ENCODE data around the gene TRIM63. TPM values are rescaled to one million over a fixed set of nuclear protein-coding genes. Genes with fewer than 3 reads are reported as not detected.

TRIM63 gene
- polyA plus RNA-seq, 1 of the 3 experiments (the other 2 are of a cell fraction) = not detected

DNA sequence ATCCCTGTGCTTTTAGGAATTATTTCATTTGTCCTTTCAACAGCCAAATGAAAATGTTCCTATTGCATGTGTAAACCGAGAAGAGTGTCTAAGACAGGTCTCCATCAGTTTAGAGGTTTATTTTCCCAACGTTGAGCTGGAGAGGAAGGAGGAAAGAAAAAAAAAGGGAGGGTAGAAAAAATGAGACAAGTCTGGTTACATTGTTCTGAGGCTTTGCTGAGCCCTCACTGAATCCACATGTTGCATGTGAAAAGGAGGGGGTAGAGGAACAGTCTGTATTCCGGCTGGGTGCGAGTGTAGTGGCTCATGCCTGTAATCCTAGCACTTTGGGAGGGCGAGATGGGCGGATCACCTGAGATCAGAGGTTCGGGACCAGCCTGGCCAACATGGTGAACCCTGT is 25.0 kb upstream of the TRIM63 start (continued):
- no peak for TF ChIP-seq FOXM1 (IDR thresholded peaks at IDR 0.05; ENCODE audit: low read depth)
- no peak for TF ChIP-seq SMC3 (IDR thresholded peaks at IDR 0.05; ENCODE audit: low read depth, low read length)
- TF ChIP-seq FOSL2 (IDR thresholded peaks at IDR 0.05; ENCODE audit: borderline replicate concordance, low read depth) = no peak
- TF ChIP-seq, protein P1, sequence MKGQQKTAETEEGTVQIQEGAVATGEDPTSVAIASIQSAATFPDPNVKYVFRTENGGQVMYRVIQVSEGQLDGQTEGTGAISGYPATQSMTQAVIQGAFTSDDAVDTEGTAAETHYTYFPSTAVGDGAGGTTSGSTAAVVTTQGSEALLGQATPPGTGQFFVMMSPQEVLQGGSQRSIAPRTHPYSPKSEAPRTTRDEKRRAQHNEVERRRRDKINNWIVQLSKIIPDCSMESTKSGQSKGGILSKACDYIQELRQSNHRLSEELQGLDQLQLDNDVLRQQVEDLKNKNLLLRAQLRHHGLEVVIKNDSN (IDR thresholded peaks at IDR 0.05; ENCODE audit: borderline replicate concordance, low read depth) = no peak
- TF ChIP-seq SIN3A (IDR thresholded peaks at IDR 0.05; ENCODE audit: borderline replicate concordance, low read depth, low read length) = no peak
- TF ChIP-seq, protein P2, sequence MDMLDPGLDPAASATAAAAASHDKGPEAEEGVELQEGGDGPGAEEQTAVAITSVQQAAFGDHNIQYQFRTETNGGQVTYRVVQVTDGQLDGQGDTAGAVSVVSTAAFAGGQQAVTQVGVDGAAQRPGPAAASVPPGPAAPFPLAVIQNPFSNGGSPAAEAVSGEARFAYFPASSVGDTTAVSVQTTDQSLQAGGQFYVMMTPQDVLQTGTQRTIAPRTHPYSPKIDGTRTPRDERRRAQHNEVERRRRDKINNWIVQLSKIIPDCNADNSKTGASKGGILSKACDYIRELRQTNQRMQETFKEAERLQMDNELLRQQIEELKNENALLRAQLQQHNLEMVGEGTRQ (IDR thresholded peaks at IDR 0.05; ENCODE audit: borderline replicate concordance, low read depth, low read length) = no peak

DNA sequence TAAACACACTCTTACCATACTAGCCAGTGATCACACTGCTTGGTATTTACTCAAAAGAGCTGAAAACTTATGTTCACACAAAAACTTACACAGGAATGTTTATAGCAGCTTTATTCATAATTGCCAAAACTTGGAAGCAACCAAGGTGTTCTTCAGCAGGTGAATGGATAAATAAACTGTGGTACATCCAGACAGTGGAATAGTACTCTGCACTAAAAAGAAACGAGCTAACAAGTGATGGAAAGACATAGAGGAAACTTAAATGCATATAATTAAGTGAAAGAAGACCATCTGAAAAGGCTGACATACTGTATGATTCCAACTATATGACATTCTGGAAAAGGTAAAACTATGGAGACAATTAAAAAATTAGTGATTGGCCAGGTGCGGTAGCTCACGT is 23.5 kb upstream of the TRIM63 start:
- no peak for DNase-seq
- POLR2A ChIA-PET = no interaction called here
- Histone ChIP-seq H3K9me3 (no peaks in the 10 kb centered on the region), H3K36me3 (replicated peaks in 1 of 2; ENCODE audit: control insufficient read depth in 1 of 2, insufficient read depth in 2 of 2, low read length in 1 of 2) (no peaks in the 10 kb centered on the region), H3K9me2 (no peaks in the 10 kb centered on the region), H3K27me3 (ENCODE audit: insufficient read depth) (no peaks in the 10 kb centered on the region; the same call in 1 of the 2 replicates), H3K4me3 (ENCODE audit: low read depth in 2 of 2, low read length in 1 of 2) (no peak overlapping the region), H2AFZ (ENCODE audit: low read depth) (no peak overlapping the region), H3F3A (replicated peaks; ENCODE audit: insufficient read depth) (no peaks in the 10 kb centered on the region), H3K27ac (ENCODE audit: low read depth in 2 of 2, low read length in 1 of 2) (no peak overlapping the region), H3K4me2 (no peak overlapping the region), H3K9ac (no peak overlapping the region), H3K4me1 (ENCODE audit: control insufficient read depth in 1 of 2, insufficient read depth in 2 of 2, low read depth in 1 of 2, low read length in 1 of 2) (peaks cover 0 to 12% of the 10 kb centered on the region in 2 experiments; a peak in 1 of 4 replicates), H3K79me2 (ENCODE audit: insufficient read depth) (no peaks in the 10 kb centered on the region), H4K20me1 (ENCODE audit: insufficient read depth) (no peaks in the 10 kb centered on the region)
- WGBS (ENCODE audit: low lambda C conversion rate) = 42% methylated on average over 3 of the region's 3 CpGs
- CTCF ChIA-PET = interaction anchor here (0.6 to 2.6 kb wide), 2 partner anchors 14 to 55 kb away, joined by 3 to 10 read pairs; no protein-coding TSS in a partner anchor
- TF ChIP-seq, protein P3, sequence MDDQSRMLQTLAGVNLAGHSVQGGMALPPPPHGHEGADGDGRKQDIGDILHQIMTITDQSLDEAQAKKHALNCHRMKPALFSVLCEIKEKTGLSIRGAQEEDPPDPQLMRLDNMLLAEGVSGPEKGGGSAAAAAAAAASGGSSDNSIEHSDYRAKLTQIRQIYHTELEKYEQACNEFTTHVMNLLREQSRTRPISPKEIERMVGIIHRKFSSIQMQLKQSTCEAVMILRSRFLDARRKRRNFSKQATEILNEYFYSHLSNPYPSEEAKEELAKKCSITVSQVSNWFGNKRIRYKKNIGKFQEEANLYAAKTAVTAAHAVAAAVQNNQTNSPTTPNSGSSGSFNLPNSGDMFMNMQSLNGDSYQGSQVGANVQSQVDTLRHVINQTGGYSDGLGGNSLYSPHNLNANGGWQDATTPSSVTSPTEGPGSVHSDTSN (IDR thresholded peaks at IDR 0.05) = no peak
- TF ChIP-seq MXI1 (IDR thresholded peaks at IDR 0.05; ENCODE audit: low read depth, low read length) (no peak), NFIC (IDR thresholded peaks at IDR 0.05; ENCODE audit: borderline replicate concordance) (no peak), NRF1 (IDR thresholded peaks at IDR 0.05; ENCODE audit: low read depth, low read length) (no peak), ELF1 (IDR thresholded peaks at IDR 0.05) (no peak)
- TF ChIP-seq, protein P1 (IDR thresholded peaks at IDR 0.05; ENCODE audit: borderline replicate concordance, low read depth) = no peak

DNA sequence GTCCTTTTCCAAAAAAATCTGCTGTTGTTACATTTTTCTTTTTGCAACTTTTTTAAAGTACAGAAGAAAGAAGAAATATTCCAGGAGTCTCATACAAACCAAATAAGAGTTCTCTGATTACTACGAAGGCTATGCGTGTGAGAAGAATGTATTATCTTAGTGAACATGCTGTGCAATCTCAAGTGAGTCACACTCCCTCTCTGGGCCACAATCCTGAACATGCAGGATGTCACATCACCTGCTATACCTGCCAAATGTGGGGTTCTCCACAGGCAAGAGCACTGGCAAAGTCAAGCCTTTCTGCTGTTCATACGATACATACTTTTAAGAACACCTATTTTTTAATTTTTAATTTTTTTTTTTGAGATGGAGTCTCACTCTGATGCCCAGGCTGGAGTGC is 21.7 kb upstream of the TRIM63 start:
- Histone ChIP-seq H3K9me2 (no peaks in the 10 kb centered on the region), H3K4me1 (ENCODE audit: control insufficient read depth in 1 of 2, insufficient read depth in 2 of 2, low read depth in 1 of 2, low read length in 1 of 2) (peaks cover 0 to 2% of the 10 kb centered on the region in 2 experiments; a peak in 1 of 4 replicates), H3K4me2 (no peak overlapping the region), H4K20me1 (ENCODE audit: insufficient read depth) (no peaks in the 10 kb centered on the region), H3K9me3 (no peaks in the 10 kb centered on the region), H3K27me3 (ENCODE audit: insufficient read depth) (peaks cover 11% of the 10 kb centered on the region), H3K36me3 (replicated peaks in 1 of 2; ENCODE audit: control insufficient read depth in 1 of 2, insufficient read depth in 2 of 2, low read length in 1 of 2) (no peaks in the 10 kb centered on the region), H3K9ac (no peak overlapping the region), H3K27ac (ENCODE audit: low read depth in 2 of 2, low read length in 1 of 2) (no peak overlapping the region), H2AFZ (ENCODE audit: low read depth) (no peak overlapping the region), H3K79me2 (ENCODE audit: insufficient read depth) (no peaks in the 10 kb centered on the region), H3F3A (replicated peaks; ENCODE audit: insufficient read depth) (no peaks in the 10 kb centered on the region), H3K4me3 (ENCODE audit: low read depth in 2 of 2, low read length in 1 of 2) (no peak overlapping the region)
- ChIA-PET POLR2A (no interaction called here), CTCF (no interaction called here)
- DNase-seq = no peak
- 91% methylated on average over 3 of the region's 3 CpGs for WGBS (ENCODE audit: low lambda C conversion rate)
- TF ChIP-seq ELF1 (IDR thresholded peaks at IDR 0.05) (no peak), CHD2 (IDR thresholded peaks at IDR 0.05; ENCODE audit: low read length, partially characterized antibody) (no peak), GATA2 (CRISPR knock-in tag; IDR thresholded peaks at IDR 0.05) (no peak), RXRA (IDR thresholded peaks at IDR 0.05; ENCODE audit: borderline replicate concordance, low read depth) (no peak), NRF1 (IDR thresholded peaks at IDR 0.05; ENCODE audit: low read depth, low read length) (no peak), RAD21 (IDR thresholded peaks at IDR 0.05; ENCODE audit: low read length) (no peak), MXI1 (IDR thresholded peaks at IDR 0.05; ENCODE audit: low read depth, low read length) (no peak), SIN3A (IDR thresholded peaks at IDR 0.05; ENCODE audit: borderline replicate concordance, low read depth, low read length) (no peak)
- TF ChIP-seq, protein P3 (IDR thresholded peaks at IDR 0.05) = no peak
- TF ChIP-seq, protein P4, sequence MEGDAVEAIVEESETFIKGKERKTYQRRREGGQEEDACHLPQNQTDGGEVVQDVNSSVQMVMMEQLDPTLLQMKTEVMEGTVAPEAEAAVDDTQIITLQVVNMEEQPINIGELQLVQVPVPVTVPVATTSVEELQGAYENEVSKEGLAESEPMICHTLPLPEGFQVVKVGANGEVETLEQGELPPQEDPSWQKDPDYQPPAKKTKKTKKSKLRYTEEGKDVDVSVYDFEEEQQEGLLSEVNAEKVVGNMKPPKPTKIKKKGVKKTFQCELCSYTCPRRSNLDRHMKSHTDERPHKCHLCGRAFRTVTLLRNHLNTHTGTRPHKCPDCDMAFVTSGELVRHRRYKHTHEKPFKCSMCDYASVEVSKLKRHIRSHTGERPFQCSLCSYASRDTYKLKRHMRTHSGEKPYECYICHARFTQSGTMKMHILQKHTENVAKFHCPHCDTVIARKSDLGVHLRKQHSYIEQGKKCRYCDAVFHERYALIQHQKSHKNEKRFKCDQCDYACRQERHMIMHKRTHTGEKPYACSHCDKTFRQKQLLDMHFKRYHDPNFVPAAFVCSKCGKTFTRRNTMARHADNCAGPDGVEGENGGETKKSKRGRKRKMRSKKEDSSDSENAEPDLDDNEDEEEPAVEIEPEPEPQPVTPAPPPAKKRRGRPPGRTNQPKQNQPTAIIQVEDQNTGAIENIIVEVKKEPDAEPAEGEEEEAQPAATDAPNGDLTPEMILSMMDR (IDR thresholded peaks at IDR 0.05) = no peak
- TF ChIP-seq, protein P5, sequence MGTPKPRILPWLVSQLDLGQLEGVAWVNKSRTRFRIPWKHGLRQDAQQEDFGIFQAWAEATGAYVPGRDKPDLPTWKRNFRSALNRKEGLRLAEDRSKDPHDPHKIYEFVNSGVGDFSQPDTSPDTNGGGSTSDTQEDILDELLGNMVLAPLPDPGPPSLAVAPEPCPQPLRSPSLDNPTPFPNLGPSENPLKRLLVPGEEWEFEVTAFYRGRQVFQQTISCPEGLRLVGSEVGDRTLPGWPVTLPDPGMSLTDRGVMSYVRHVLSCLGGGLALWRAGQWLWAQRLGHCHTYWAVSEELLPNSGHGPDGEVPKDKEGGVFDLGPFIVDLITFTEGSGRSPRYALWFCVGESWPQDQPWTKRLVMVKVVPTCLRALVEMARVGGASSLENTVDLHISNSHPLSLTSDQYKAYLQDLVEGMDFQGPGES (IDR thresholded peaks at IDR 0.05; ENCODE audit: low read depth, low read length) = no peak

Measured in SK-N-SH (cell line).